Transverse colon (tissue), 4 donors: ENCODE results near the gene FAM170B. TPM values are rescaled to one million over a fixed set of nuclear protein-coding genes. Genes with fewer than 3 reads are reported as not detected.

Source experiments
- DNase-seq: peaks from one replicate; pipeline ENCODE4 v3.0.0-alpha.2; 2019
- H3K27ac ChIP-seq, 4 donors: fragments of 200-600 bp; sonication (generic); 2 replicates each; pipeline ENCODE4 v1.5.1; 2016 to 2018; ENCODE audit warnings: inconsistent platforms in 4 of 4
- H3K27me3 ChIP-seq: fragments of 200-600 bp; sonication (generic); 2 replicates; pipeline ENCODE4 v1.5.1; 2017; ENCODE audit warnings: inconsistent platforms
- H3K36me3 ChIP-seq, 4 donors: fragments of 200-600 bp; sonication (generic); 2 replicates each; pipeline ENCODE4 v1.5.1; 2017 to 2019; ENCODE audit warnings: inconsistent platforms in 4 of 4
- H3K4me1 ChIP-seq, 4 donors: fragments of 200-600 bp; sonication (generic); 2 replicates each; pipeline ENCODE4 v1.5.1; 2017 to 2020; ENCODE audit warnings: inconsistent platforms in 4 of 4
- H3K4me3 ChIP-seq, 4 donors: fragments of 200-600 bp; sonication (generic); 1 replicate in 1 of 4; 2 replicates in 3 of 4; pipeline versions ENCODE4 v1.5.1 to v1.6.1; 2017 to 2019; ENCODE audit warnings: inconsistent platforms in 4 of 4
- H3K9me3 ChIP-seq, 2 donors: fragments of 200-600 bp; sonication (generic); 2 replicates each; pipeline ENCODE4 v1.5.1; 2017 to 2019; ENCODE audit warnings: inconsistent platforms in 2 of 2
- CTCF ChIP-seq, 5 experiments: fragments of 200-600 bp in 3 of 5; fragments of 450-650 bp in 2 of 5; sonication (generic) in 3 of 5; IDR thresholded peaks; 1 replicate in 2 of 5; 2 replicates in 3 of 5; pipeline ENCODE4 v1.5.1; 2016 to 2017; ENCODE audit warnings: antibody characterized with exemption in 5 of 5, inconsistent platforms in 3 of 5, mild to moderate bottlenecking in 2 of 5, moderate library complexity in 1 of 5
- EP300 ChIP-seq: sonication (generic); formaldehyde crosslinking; IDR thresholded peaks from one replicate; pipeline ENCODE4 v1.6.1; 2017; ENCODE audit warnings: antibody characterized with exemption, low read depth
- POLR2A ChIP-seq: fragments of 450-650 bp; IDR thresholded peaks from one replicate; pipeline ENCODE4 v1.6.1; 2016; ENCODE audit warnings: antibody characterized with exemption, mild to moderate bottlenecking, moderate library complexity
- POLR2AphosphoS5 ChIP-seq, 3 donors: sonication (generic); formaldehyde crosslinking; IDR thresholded peaks; one replicate each; pipeline ENCODE4 v1.6.1; 2016; ENCODE audit warnings: antibody characterized with exemption in 3 of 3
- WGBS, 2 donors: methylation state at CpG; one replicate each; pipeline ENCODE4 v1.1.5; 2018; ENCODE audit warnings: low coverage in 1 of 2; 5-methylcytosine and 5-hydroxymethylcytosine counted together
- in situ Hi-C, 4 donors: fragments of 200-750 bp; cut with MboI; loops; one replicate each; pipeline versions ENCODE4 v1.15.0 to v1.15.1; 2017; ENCODE audit warnings: low sequenced_read_pairs in 3 of 4, low pct_ligation_motif_present in 1 of 4, low pct_unique_long_range_greater_than_20kb in 1 of 4
- intact Hi-C: fragments of 100-400 bp; cut with DNase I; formaldehyde crosslinking; loops from one replicate; pipeline ENCODE4 v1.15.1; 2023; ENCODE audit warnings: low total_unique reads
- total RNA-seq, 4 donors: library from RNA; depleted of rRNA; stranded (reverse); fragments of >200 nt; gene quantifications; one replicate each; pipeline ENCODE4 v1.1.0, GENCODE V29; 2016

The FAM170B gene
- total RNA-seq, 4 donors from 2014 or later = not detected

GRCh38 chr10:49115015-49115795 is 18.6 kb downstream of the FAM170B start, which contains the start of gene VSTM4:
TSS of gene VSTM4 (minus strand) at chr10:49115522. CDS start at chr10:49115485, 37 bp downstream.
- peaks cover 22% of the 10 kb centered on the region for H3K27me3 ChIP-seq
- DNase-seq = no peak
- in situ Hi-C loops = no loop called here
- intact Hi-C loops = no loop called here
- H3K4me3 ChIP-seq = peak within 1 kb of the TSS; percentile 37 to 58 (median 43)
- no peaks in the 10 kb centered on the region for H3K9me3 ChIP-seq
- no peaks in the 10 kb centered on the region for H3K36me3 ChIP-seq
- H3K4me1 ChIP-seq = no peaks in the 10 kb centered on the region
- 46% methylated on average over 7 of the region's 95 CpGs; no CpG with 5 or more reads in 1 of the 2 donors for WGBS, 2 donors
- TF ChIP-seq POLR2A (no peak), CTCF (IDR thresholded peaks at IDR 0.05) (no peak), POLR2AphosphoS5 (IDR thresholded peaks at IDR 0.05) (no peak), EP300 (no peak)
- H3K27ac ChIP-seq = peak within 1 kb of the TSS; percentile 80 to 82 (median 80)

GRCh38 chr10:49114718-49115014 is 19.2 kb downstream of the FAM170B start:
- no peaks in the 10 kb centered on the region for H3K9me3 ChIP-seq
- intact Hi-C loops = no loop called here
- no peak for TF ChIP-seq POLR2A
- TF ChIP-seq CTCF (IDR thresholded peaks at IDR 0.05) = no peak
- no peak for TF ChIP-seq POLR2AphosphoS5 (IDR thresholded peaks at IDR 0.05)
- TF ChIP-seq EP300 = no peak
- H3K36me3 ChIP-seq = no peaks in the 10 kb centered on the region
- no peaks in the 10 kb centered on the region for H3K4me1 ChIP-seq
- in situ Hi-C loops = no loop called here
- peak overlapping the region; percentile 37 to 58 (median 43) for H3K4me3 ChIP-seq
- DNase-seq = no peak
- H3K27me3 ChIP-seq = peaks cover 22% of the 10 kb centered on the region
- H3K27ac ChIP-seq = peak overlapping the region; percentile 80 to 82 (median 80)
- 30 to 56% methylated on average over 2 to 7 of the region's 9 CpGs for WGBS, 2 donors

GRCh38 chr10:49113741-49114141 is 20.1 kb downstream of the FAM170B start:
- in situ Hi-C loops = no loop called here
- no peak for DNase-seq
- Histone ChIP-seq H3K27me3 (peaks cover 22% of the 10 kb centered on the region), H3K27ac (peak overlapping the region in 2 of 4 donors; percentile 81 to 82), H3K36me3 (no peaks in the 10 kb centered on the region), H3K4me3 (no peak overlapping the region), H3K4me1 (peaks cover 0 to 3% (median 0%) of the 10 kb centered on the region in 4 donors), H3K9me3 (no peaks in the 10 kb centered on the region)
- 20 to 61% methylated on average over 1 to 3 of the region's 3 CpGs for WGBS, 2 donors
- intact Hi-C loops = no loop called here
- TF ChIP-seq POLR2AphosphoS5 (IDR thresholded peaks at IDR 0.05) = no peak
- TF ChIP-seq CTCF (IDR thresholded peaks at IDR 0.05) = no peak
- no peak for TF ChIP-seq POLR2A
- no peak for TF ChIP-seq EP300

GRCh38 chr10:49112851-49113250 is 21.0 kb downstream of the FAM170B start:
- WGBS, 2 donors = 14 to 21% methylated on average over 1 to 3 of the region's 3 CpGs
- TF ChIP-seq POLR2A = no peak
- no peak for TF ChIP-seq CTCF (IDR thresholded peaks at IDR 0.05)
- TF ChIP-seq EP300 = no peak
- no peak for TF ChIP-seq POLR2AphosphoS5 (IDR thresholded peaks at IDR 0.05)
- no peaks in the 10 kb centered on the region for H3K36me3 ChIP-seq
- intact Hi-C loops = no loop called here
- H3K27me3 ChIP-seq = peaks cover 22% of the 10 kb centered on the region
- no peak overlapping the region for H3K4me3 ChIP-seq
- in situ Hi-C loops = no loop called here
- H3K9me3 ChIP-seq = no peaks in the 10 kb centered on the region
- DNase-seq = no peak
- H3K27ac ChIP-seq = no peak overlapping the region
- peaks cover 0 to 3% (median 0%) of the 10 kb centered on the region in 4 donors for H3K4me1 ChIP-seq
